Mesendoderm (in vitro differentiated cells): ENCODE measurements around the gene GPR68.
"Not testable (repeated sequence)": the region's sequence is repeated elsewhere in the genome, so short reads cannot be mapped to it uniquely, and the experiment has no call there.

Experiments used
- DNase-seq: peaks from one replicate; pipeline ENCODE4 v3.0.0; 2013
- H2AK5ac ChIP-seq: 2 replicates; pipeline ENCODE4 v1.6.1; 2013; ENCODE audit warnings: low read length, inconsistent platforms
- H2BK120ac ChIP-seq: 2 replicates; pipeline ENCODE4 v1.6.1; 2013; ENCODE audit warnings: low read depth, mild to moderate bottlenecking, low read length, moderate library complexity, mixed read lengths
- H2BK15ac ChIP-seq: replicated peaks from 2 replicates; pipeline ENCODE4 v1.6.1; 2013; ENCODE audit warnings: low read depth, mild to moderate bottlenecking, moderate library complexity
- H2BK5ac ChIP-seq: 2 replicates; pipeline ENCODE4 v1.6.1; 2013; ENCODE audit warnings: low read length, inconsistent platforms
- H3K18ac ChIP-seq: 2 replicates; pipeline ENCODE4 v1.6.1; 2013; ENCODE audit warnings: mild to moderate bottlenecking, low read length, mixed read lengths
- H3K23ac ChIP-seq: one replicate; pipeline ENCODE4 v1.6.1; 2013; ENCODE audit warnings: low read length
- H3K27ac ChIP-seq: 2 replicates; pipeline ENCODE4 v1.5.1; 2013; ENCODE audit warnings: low read depth, mild to moderate bottlenecking, inconsistent platforms, low read length, moderate library complexity
- H3K27me3 ChIP-seq: 2 replicates; pipeline ENCODE4 v1.6.1; 2013; ENCODE audit warnings: low read length, control low read depth, mild to moderate bottlenecking, inconsistent platforms; ENCODE audit not compliant: insufficient read depth, poor library complexity
- H3K36me3 ChIP-seq: 2 replicates; pipeline ENCODE4 v1.6.1; 2013; ENCODE audit warnings: low read length, inconsistent platforms; ENCODE audit not compliant: control insufficient read depth, insufficient read depth
- H3K4ac ChIP-seq: one replicate; pipeline ENCODE4 v1.6.1; 2013; ENCODE audit warnings: low read depth, mild to moderate bottlenecking, low read length, moderate library complexity
- H3K4me1 ChIP-seq: 2 replicates; pipeline ENCODE4 v1.6.1; 2013; ENCODE audit warnings: low read depth, low read length, inconsistent platforms; ENCODE audit not compliant: control insufficient read depth
- H3K4me2 ChIP-seq: 2 replicates; pipeline ENCODE4 v1.6.1; 2013; ENCODE audit warnings: low read length
- H3K4me3 ChIP-seq: 2 replicates; pipeline ENCODE4 v1.5.1; 2013; ENCODE audit warnings: mild to moderate bottlenecking, low read length
- H3K56ac ChIP-seq: one replicate; pipeline ENCODE4 v1.6.1; 2013; ENCODE audit warnings: low read length
- H3K79me1 ChIP-seq: 2 replicates; pipeline ENCODE4 v1.6.1; 2013; ENCODE audit warnings: low read length, inconsistent platforms
- H3K79me2 ChIP-seq: 2 replicates; pipeline ENCODE4 v1.6.1; 2013; ENCODE audit warnings: mild to moderate bottlenecking, low read length; ENCODE audit not compliant: control insufficient read depth, insufficient read depth
- H3K9ac ChIP-seq: 2 replicates; pipeline ENCODE4 v1.6.1; 2013; ENCODE audit warnings: low read length, inconsistent platforms
- H4K5ac ChIP-seq: one replicate; pipeline ENCODE4 v1.6.1; 2013; ENCODE audit warnings: low read length
- H4K8ac ChIP-seq: one replicate; pipeline ENCODE4 v1.6.1; 2013; ENCODE audit warnings: low read depth, mild to moderate bottlenecking, control low read depth, low read length, moderate library complexity
- WGBS: extraction: QIAGEN DNeasy Blood & Tissue Kit; methylation state at CpG from one replicate; pipeline ENCODE4 v1.1.7; 2013; ENCODE audit warnings: low lambda C conversion rate, missing lambda C conversion rate; ENCODE audit not compliant: insufficient coverage; ENCODE audit errors: extremely low coverage; 5-methylcytosine and 5-hydroxymethylcytosine counted together

Gene GPR68

DNA sequence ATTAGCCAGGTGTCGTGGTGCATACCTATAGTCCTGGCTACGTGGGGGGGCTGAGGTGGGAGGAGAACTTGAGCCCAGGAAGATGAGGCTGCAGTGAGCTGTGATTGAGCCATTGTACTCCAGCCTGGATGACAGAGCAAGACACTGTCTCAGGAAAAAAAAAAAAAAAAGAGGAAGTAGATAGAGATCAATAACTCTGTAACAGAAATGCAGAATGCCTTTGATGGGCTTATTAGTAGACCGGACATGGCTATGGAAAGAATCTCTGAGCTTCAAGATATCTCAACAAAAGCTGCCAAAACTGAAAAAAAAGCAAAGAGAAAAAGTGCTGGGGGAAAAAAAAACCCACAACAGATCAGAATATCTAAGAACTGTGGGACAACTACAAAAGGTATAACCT lies 37.5 kb downstream of the GPR68 start:
- Histone ChIP-seq H3K4me1 (no peaks in the 10 kb centered on the region), H3K56ac (no peak overlapping the region), H3K79me2 (no peaks in the 10 kb centered on the region), H4K5ac (no peak overlapping the region), H2BK5ac (no peak overlapping the region), H3K23ac (no peak overlapping the region), H3K4me2 (no peak overlapping the region), H3K9ac (no peak overlapping the region), H2AK5ac (no peak overlapping the region), H3K4ac (no peak overlapping the region), H3K18ac (no peak overlapping the region), H3K27me3 (no peaks in the 10 kb centered on the region), H3K27ac (no peak overlapping the region), H3K4me3 (no peak overlapping the region), H4K8ac (no peak overlapping the region), H3K36me3 (no peaks in the 10 kb centered on the region), H2BK120ac (no peak overlapping the region), H3K79me1 (no peaks in the 10 kb centered on the region), H2BK15ac (no peak overlapping the region)
- peak; percentile 18 for DNase-seq
- no CpG with 5 or more reads among the region's 3 CpGs for WGBS

DNA sequence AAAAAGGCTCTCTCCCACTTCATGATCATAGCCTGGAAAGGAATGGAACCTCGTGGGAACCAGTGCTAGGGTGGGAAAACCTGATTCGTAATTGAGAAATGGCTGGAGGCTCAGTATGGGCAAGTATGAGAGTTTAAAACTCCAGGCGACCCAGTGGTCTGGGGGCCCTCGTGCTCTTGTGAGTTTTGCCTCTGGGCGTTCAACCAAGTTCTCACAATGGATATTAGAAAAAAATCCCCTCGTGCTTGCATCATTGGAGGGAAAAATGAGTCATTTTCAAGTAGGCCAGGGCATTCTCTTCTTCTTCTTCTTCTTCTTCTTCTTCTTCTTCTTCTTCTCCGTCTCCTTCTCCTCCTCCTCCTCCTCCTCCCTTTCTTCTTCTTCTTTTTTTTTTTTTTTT lies 39.0 kb downstream of the GPR68 start:
- Histone ChIP-seq H3K27ac (no peak overlapping the region), H3K79me2 (no peaks in the 10 kb centered on the region), H3K79me1 (no peaks in the 10 kb centered on the region), H3K23ac (no peak overlapping the region), H4K5ac (no peak overlapping the region), H3K18ac (no peak overlapping the region), H3K4me1 (no peaks in the 10 kb centered on the region), H3K4me3 (no peak overlapping the region), H2BK120ac (no peak overlapping the region), H3K27me3 (no peaks in the 10 kb centered on the region), H3K56ac (no peak overlapping the region), H3K4me2 (no peak overlapping the region), H3K36me3 (no peaks in the 10 kb centered on the region), H3K4ac (no peak overlapping the region), H2BK5ac (no peak overlapping the region), H2BK15ac (no peak overlapping the region), H4K8ac (no peak overlapping the region), H3K9ac (no peak overlapping the region), H2AK5ac (no peak overlapping the region)
- no CpG with 5 or more reads among the region's 7 CpGs for WGBS
- no peak for DNase-seq

DNA sequence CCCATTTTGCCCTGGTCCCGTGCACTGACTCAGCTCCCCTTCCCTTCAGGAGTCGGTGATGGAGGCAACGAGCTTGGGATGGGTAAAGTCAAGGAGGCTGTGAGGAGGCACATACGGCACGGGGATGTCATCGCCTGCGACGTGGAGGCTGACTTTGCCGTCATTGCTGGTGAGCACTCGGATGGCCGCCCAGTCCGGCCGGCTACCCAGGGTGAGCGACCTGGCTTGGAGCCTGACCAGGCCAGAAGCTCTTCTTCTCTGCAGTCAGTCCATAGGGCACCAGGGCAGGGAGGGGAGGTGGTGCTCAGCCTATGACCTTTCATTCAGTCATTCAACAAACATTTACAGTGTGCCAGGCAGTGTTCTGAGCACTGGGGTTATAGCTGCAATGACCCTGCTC lies 39.8 kb downstream of the GPR68 start:
- DNase-seq, result no peak
- no peak overlapping the region for H4K8ac ChIP-seq
- no peak overlapping the region for H3K27ac ChIP-seq
- H3K9ac ChIP-seq, result no peak overlapping the region
- no peak overlapping the region for H3K56ac ChIP-seq
- H2BK15ac ChIP-seq, result no peak overlapping the region
- H3K79me2 ChIP-seq, result no peaks in the 10 kb centered on the region
- H2AK5ac ChIP-seq, result no peak overlapping the region
- H3K36me3 ChIP-seq, result no peaks in the 10 kb centered on the region
- H3K23ac ChIP-seq, result no peak overlapping the region
- no peaks in the 10 kb centered on the region for H3K27me3 ChIP-seq
- H4K5ac ChIP-seq, result no peak overlapping the region
- no peak overlapping the region for H3K4ac ChIP-seq
- WGBS, result no CpG with 5 or more reads among the region's 14 CpGs
- H2BK5ac ChIP-seq, result no peak overlapping the region
- no peak overlapping the region for H3K4me2 ChIP-seq
- no peaks in the 10 kb centered on the region for H3K79me1 ChIP-seq
- H3K4me3 ChIP-seq, result no peak overlapping the region
- no peak overlapping the region for H2BK120ac ChIP-seq
- no peak overlapping the region for H3K18ac ChIP-seq
- no peaks in the 10 kb centered on the region for H3K4me1 ChIP-seq

- Histone ChIP-seq H4K8ac (no peak overlapping the region), H3K27me3 (no peaks in the 10 kb centered on the region), H3K9ac (no peak overlapping the region), H3K4me1 (no peaks in the 10 kb centered on the region), H2BK5ac (no peak overlapping the region), H2BK15ac (no peak overlapping the region), H2BK120ac (no peak overlapping the region), H3K27ac (no peak overlapping the region), H3K23ac (no peak overlapping the region), H3K79me1 (no peaks in the 10 kb centered on the region), H3K4me3 (no peak overlapping the region), H3K18ac (no peak overlapping the region), H3K36me3 (no peaks in the 10 kb centered on the region), H4K5ac (no peak overlapping the region), H3K79me2 (no peaks in the 10 kb centered on the region), H3K4ac (no peak overlapping the region), H3K56ac (no peak overlapping the region), H3K4me2 (no peak overlapping the region), H2AK5ac (no peak overlapping the region)
- DNase-seq, result no peak
- WGBS, result no CpG with 5 or more reads among the region's 15 CpGs
Measured at GRCh38 chr14:91202234-91202974, 42.1 kb downstream of the GPR68 start.

- not testable (repeated sequence) for DNase-seq, H3K4me2 ChIP-seq, H4K5ac ChIP-seq, H3K27ac ChIP-seq, H2BK15ac ChIP-seq, H3K9ac ChIP-seq, H3K27me3 ChIP-seq, H3K4me1 ChIP-seq, H2AK5ac ChIP-seq, H2BK120ac ChIP-seq, H3K18ac ChIP-seq, H3K79me1 ChIP-seq, H3K36me3 ChIP-seq, H3K23ac ChIP-seq, H4K8ac ChIP-seq, H3K4me3 ChIP-seq, H3K56ac ChIP-seq, H3K79me2 ChIP-seq, H2BK5ac ChIP-seq, H3K4ac ChIP-seq
- WGBS, result no CpG with 5 or more reads among the region's 6 CpGs
Measured at GRCh38 chr14:91200802-91201201, 43.7 kb downstream of the GPR68 start.

- Histone ChIP-seq H2BK5ac (no peak overlapping the region), H3K23ac (no peak overlapping the region), H3K18ac (no peak overlapping the region), H3K4me2 (no peak overlapping the region), H3K4me3 (no peak overlapping the region), H2AK5ac (no peak overlapping the region), H4K5ac (no peak overlapping the region), H3K79me1 (no peaks in the 10 kb centered on the region), H3K4ac (no peak overlapping the region), H4K8ac (no peak overlapping the region), H2BK120ac (no peak overlapping the region), H3K9ac (no peak overlapping the region), H3K4me1 (no peaks in the 10 kb centered on the region), H3K27me3 (no peaks in the 10 kb centered on the region), H2BK15ac (no peak overlapping the region), H3K56ac (no peak overlapping the region), H3K27ac (no peak overlapping the region), H3K79me2 (no peaks in the 10 kb centered on the region), H3K36me3 (no peaks in the 10 kb centered on the region)
- no peak for DNase-seq
Measured at GRCh38 chr14:91197631-91198030, 46.9 kb downstream of the GPR68 start.
